Suprapubic skin (tissue), 3 donors: ENCODE results near the gene SEMA3F.

Source experiments
- EP300 ChIP-seq: sonication (generic); formaldehyde crosslinking; IDR thresholded peaks from one replicate; pipeline ENCODE4 v1.6.1; 2017; ENCODE audit warnings: antibody characterized with exemption
- POLR2A ChIP-seq, 2 donors: fragments of 450-650 bp; IDR thresholded peaks; one replicate each; pipeline ENCODE4 v1.6.1; 2017; ENCODE audit warnings: antibody characterized with exemption in 2 of 2, mild to moderate bottlenecking in 2 of 2, moderate library complexity in 2 of 2
- TF ChIP-seq, protein P1 (sequence below), 2 donors: fragments of 200-600 bp in 1 of 2; fragments of 450-650 bp in 1 of 2; sonication (generic) in 1 of 2; IDR thresholded peaks; one replicate each; pipeline ENCODE4 v1.5.1; 2016 to 2019; ENCODE audit warnings: antibody characterized with exemption in 2 of 2, mild to moderate bottlenecking in 1 of 2, moderate library complexity in 1 of 2

GRCh38 chr3:50202353-50203112, 47.4 kb downstream of the SEMA3F start:
- TF ChIP-seq, protein P1, sequence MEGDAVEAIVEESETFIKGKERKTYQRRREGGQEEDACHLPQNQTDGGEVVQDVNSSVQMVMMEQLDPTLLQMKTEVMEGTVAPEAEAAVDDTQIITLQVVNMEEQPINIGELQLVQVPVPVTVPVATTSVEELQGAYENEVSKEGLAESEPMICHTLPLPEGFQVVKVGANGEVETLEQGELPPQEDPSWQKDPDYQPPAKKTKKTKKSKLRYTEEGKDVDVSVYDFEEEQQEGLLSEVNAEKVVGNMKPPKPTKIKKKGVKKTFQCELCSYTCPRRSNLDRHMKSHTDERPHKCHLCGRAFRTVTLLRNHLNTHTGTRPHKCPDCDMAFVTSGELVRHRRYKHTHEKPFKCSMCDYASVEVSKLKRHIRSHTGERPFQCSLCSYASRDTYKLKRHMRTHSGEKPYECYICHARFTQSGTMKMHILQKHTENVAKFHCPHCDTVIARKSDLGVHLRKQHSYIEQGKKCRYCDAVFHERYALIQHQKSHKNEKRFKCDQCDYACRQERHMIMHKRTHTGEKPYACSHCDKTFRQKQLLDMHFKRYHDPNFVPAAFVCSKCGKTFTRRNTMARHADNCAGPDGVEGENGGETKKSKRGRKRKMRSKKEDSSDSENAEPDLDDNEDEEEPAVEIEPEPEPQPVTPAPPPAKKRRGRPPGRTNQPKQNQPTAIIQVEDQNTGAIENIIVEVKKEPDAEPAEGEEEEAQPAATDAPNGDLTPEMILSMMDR (IDR thresholded peaks at IDR 0.05) = no peak
- TF ChIP-seq POLR2A (IDR thresholded peaks at IDR 0.05) = no peak
- no peak for TF ChIP-seq EP300
